Ishikawa (cell line): Measurements from ENCODE around the gene RELN.

Source experiments
- CEBPB ChIP-seq: IDR thresholded peaks from 2 replicates; pipeline ENCODE4 v1.6.1; 2012
- CREB1 ChIP-seq: IDR thresholded peaks from 2 replicates; pipeline ENCODE4 v1.6.1; 2012; ENCODE audit warnings: low read depth
- EGR1 ChIP-seq: IDR thresholded peaks from 2 replicates; pipeline ENCODE4 v1.6.1; 2012
- EP300 ChIP-seq: IDR thresholded peaks from 2 replicates; pipeline ENCODE4 v1.6.1; 2012; ENCODE audit warnings: borderline replicate concordance
- RAD21 ChIP-seq: IDR thresholded peaks from 2 replicates; pipeline ENCODE4 v1.6.1; 2012; ENCODE audit warnings: low read depth
- TAF1 ChIP-seq: IDR thresholded peaks from 2 replicates; pipeline ENCODE4 v1.6.1; 2012; ENCODE audit warnings: low read depth, mild to moderate bottlenecking
- TCF12 ChIP-seq: IDR thresholded peaks from 2 replicates; pipeline ENCODE4 v1.6.1; 2012; ENCODE audit warnings: low read depth
- YY1 ChIP-seq: IDR thresholded peaks from 2 replicates; pipeline ENCODE4 v1.6.1; 2012; ENCODE audit warnings: low read depth
- TF ChIP-seq, protein P1 (sequence below): IDR thresholded peaks from 2 replicates; pipeline ENCODE4 v1.6.1; 2012
- TF ChIP-seq, protein P2 (sequence below): IDR thresholded peaks from 2 replicates; pipeline ENCODE4 v1.6.1; 2012; ENCODE audit warnings: low read depth, mild to moderate bottlenecking
- TF ChIP-seq, protein P3 (sequence below): IDR thresholded peaks from 2 replicates; pipeline ENCODE4 v1.6.1; 2012

DNA sequence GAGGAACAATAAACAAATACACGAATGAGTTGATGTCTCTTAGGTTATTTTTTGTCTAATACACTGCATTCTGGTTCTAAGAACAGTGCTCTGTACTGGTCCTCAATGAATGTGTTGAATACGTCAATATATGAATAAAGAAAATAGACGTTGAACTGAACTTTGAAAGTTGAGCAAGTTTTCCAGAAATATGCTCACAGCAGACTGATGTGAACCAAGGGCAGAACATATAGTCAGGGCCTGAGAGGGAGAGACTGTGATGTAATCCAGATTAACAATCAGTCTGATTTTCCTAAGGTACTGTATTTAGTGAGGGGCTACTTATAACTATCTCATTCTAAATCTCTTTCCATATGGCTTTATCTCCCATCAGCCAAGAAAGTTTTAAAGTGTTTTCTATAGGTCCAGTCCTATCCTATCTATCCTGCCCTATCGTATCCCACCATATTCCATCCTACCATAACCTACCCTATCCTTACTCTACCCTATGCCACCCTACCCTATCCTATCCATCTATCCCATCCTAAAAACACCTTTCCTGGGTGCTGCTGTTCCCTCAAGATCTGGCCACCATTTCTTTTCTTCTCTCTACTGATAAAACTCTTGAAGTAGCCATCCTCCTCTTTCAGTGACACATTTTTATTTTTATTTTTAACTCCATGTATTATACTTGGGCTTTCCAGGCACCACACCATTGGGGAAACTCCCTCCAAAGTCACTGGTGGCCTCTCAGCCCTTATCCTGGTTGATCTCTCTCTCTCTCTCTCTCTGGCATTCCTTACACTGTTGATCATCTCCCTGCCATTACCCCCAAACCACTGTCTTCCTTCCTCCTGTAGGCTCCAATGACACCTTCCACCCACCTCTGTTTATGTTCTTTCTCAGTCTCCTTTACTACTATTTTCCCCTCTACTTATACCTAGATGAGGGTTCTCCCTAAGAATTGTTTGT, 331.1 kb downstream of the RELN start:
- TF ChIP-seq CEBPB (no peak), EGR1 (no peak), TCF12 (no peak), YY1 (no peak), EP300 (no peak), RAD21 (no peak), CREB1 (no peak), TAF1 (no peak)
- TF ChIP-seq, protein P1, sequence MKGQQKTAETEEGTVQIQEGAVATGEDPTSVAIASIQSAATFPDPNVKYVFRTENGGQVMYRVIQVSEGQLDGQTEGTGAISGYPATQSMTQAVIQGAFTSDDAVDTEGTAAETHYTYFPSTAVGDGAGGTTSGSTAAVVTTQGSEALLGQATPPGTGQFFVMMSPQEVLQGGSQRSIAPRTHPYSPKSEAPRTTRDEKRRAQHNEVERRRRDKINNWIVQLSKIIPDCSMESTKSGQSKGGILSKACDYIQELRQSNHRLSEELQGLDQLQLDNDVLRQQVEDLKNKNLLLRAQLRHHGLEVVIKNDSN = no peak
- TF ChIP-seq, protein P2, sequence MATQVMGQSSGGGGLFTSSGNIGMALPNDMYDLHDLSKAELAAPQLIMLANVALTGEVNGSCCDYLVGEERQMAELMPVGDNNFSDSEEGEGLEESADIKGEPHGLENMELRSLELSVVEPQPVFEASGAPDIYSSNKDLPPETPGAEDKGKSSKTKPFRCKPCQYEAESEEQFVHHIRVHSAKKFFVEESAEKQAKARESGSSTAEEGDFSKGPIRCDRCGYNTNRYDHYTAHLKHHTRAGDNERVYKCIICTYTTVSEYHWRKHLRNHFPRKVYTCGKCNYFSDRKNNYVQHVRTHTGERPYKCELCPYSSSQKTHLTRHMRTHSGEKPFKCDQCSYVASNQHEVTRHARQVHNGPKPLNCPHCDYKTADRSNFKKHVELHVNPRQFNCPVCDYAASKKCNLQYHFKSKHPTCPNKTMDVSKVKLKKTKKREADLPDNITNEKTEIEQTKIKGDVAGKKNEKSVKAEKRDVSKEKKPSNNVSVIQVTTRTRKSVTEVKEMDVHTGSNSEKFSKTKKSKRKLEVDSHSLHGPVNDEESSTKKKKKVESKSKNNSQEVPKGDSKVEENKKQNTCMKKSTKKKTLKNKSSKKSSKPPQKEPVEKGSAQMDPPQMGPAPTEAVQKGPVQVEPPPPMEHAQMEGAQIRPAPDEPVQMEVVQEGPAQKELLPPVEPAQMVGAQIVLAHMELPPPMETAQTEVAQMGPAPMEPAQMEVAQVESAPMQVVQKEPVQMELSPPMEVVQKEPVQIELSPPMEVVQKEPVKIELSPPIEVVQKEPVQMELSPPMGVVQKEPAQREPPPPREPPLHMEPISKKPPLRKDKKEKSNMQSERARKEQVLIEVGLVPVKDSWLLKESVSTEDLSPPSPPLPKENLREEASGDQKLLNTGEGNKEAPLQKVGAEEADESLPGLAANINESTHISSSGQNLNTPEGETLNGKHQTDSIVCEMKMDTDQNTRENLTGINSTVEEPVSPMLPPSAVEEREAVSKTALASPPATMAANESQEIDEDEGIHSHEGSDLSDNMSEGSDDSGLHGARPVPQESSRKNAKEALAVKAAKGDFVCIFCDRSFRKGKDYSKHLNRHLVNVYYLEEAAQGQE = no peak
- TF ChIP-seq, protein P3, sequence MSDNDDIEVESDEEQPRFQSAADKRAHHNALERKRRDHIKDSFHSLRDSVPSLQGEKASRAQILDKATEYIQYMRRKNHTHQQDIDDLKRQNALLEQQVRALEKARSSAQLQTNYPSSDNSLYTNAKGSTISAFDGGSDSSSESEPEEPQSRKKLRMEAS = no peak
